HEK293 (cell line): ENCODE results near the gene RNF115.

ENCODE experiments used
- CTCF ChIA-PET: fragments of 350-600 bp; formaldehyde crosslinking; extraction: SDS; loops from one replicate; lab custom pipeline; 2021; ENCODE audit warnings: antibody characterized with exemption; lab: Yijun Ruan, JAX
- POLR2A ChIA-PET: fragments of 300-600 bp; formaldehyde crosslinking; extraction: SDS; loops from one replicate; lab custom pipeline; 2020; ENCODE audit warnings: antibody characterized with exemption, inconsistent platforms; lab: Yijun Ruan, JAX
- H3K27ac ChIP-seq: fragments of 200-500 bp; sonication (Bioruptor generic); 2 replicates; pipeline ENCODE4 v1.5.1; 2014; ENCODE audit warnings: low read depth, low read length, control low read depth, inconsistent platforms; ENCODE audit errors: extremely low read depth
- H3K36me3 ChIP-seq, 2 experiments: fragments of 200-500 bp in 1 of 2; sonication (Bioruptor generic) in 1 of 2; 1 replicate in 1 of 2; 2 replicates in 1 of 2; pipeline ENCODE4 v1.5.1; 2014 to 2017; ENCODE audit warnings: inconsistent platforms in 2 of 2, low read length in 2 of 2; ENCODE audit not compliant: control insufficient read depth in 2 of 2, insufficient read depth in 1 of 2
- H3K4me1 ChIP-seq: fragments of 200-500 bp; sonication (Bioruptor generic); 2 replicates; pipeline ENCODE4 v1.5.1; 2014; ENCODE audit warnings: mild to moderate bottlenecking, low read length, inconsistent platforms; ENCODE audit not compliant: control insufficient read depth, insufficient read depth
- H3K4me3 ChIP-seq: 2 replicates; pipeline ENCODE4 v1.5.1; 2011; ENCODE audit warnings: low read depth, mild to moderate bottlenecking, control low read depth, low read length, moderate library complexity
- H3K9me3 ChIP-seq: fragments of 200-500 bp; sonication (Bioruptor generic); 2 replicates; pipeline ENCODE4 v1.5.1; 2014; ENCODE audit warnings: low read depth, low read length, inconsistent platforms; ENCODE audit not compliant: control insufficient read depth, insufficient read depth
- FEZF1 ChIP-seq: fragments of 450-650 bp; formaldehyde crosslinking; IDR thresholded peaks from 2 replicates; pipeline ENCODE4 v1.5.1; 2016; ENCODE audit warnings: missing biosample characterization, missing genetic modification characterization
- GLI2 ChIP-seq: fragments of 450-650 bp; formaldehyde crosslinking; IDR thresholded peaks from 2 replicates; pipeline ENCODE4; 2017; ENCODE audit warnings: missing biosample characterization, missing genetic modification characterization, low read depth, borderline replicate concordance
- HIC1 ChIP-seq: fragments of 450-650 bp; formaldehyde crosslinking; IDR thresholded peaks from 2 replicates; pipeline ENCODE4 v1.5.1; 2016; ENCODE audit warnings: missing biosample characterization, missing genetic modification characterization
- KLF7 ChIP-seq: fragments of 450-650 bp; formaldehyde crosslinking; IDR thresholded peaks from 2 replicates; pipeline ENCODE4 v1.5.1; 2016; ENCODE audit warnings: missing biosample characterization, missing genetic modification characterization, borderline replicate concordance
- SP7 ChIP-seq: fragments of 450-650 bp; formaldehyde crosslinking; IDR thresholded peaks from 2 replicates; pipeline ENCODE4 v1.5.1; 2016; ENCODE audit warnings: missing biosample characterization, missing genetic modification characterization
- TCF7L2 ChIP-seq: IDR thresholded peaks from 2 replicates; pipeline ENCODE4 v1.6.1; 2011; ENCODE audit warnings: low read depth, mild to moderate bottlenecking, inconsistent platforms, low read length, moderate library complexity, borderline replicate concordance
- ZBTB6 ChIP-seq: fragments of 450-650 bp; formaldehyde crosslinking; IDR thresholded peaks from 2 replicates; pipeline ENCODE4 v1.5.1; 2017; ENCODE audit warnings: missing biosample characterization, missing genetic modification characterization
- ZNF26 ChIP-seq: fragments of 450-650 bp; formaldehyde crosslinking; IDR thresholded peaks from 2 replicates; pipeline ENCODE4 v1.5.1; 2016; ENCODE audit warnings: missing biosample characterization, missing genetic modification characterization
- ZNF274 ChIP-seq, 2 experiments: fragments of 200-500 bp in 1 of 2; fragments of 450-650 bp in 1 of 2; sonication (Bioruptor generic) in 1 of 2; formaldehyde crosslinking in 1 of 2; IDR thresholded peaks; 2 replicates each; pipeline versions ENCODE4 v1.5.1 to v1.6.1; 2014 to 2016; ENCODE audit warnings: borderline replicate concordance in 1 of 2, inconsistent platforms in 1 of 2, low read length in 1 of 2, missing biosample characterization in 1 of 2, missing genetic modification characterization in 1 of 2
- ZNF433 ChIP-seq: fragments of 450-650 bp; formaldehyde crosslinking; IDR thresholded peaks from 2 replicates; pipeline ENCODE4 v1.5.1; 2016; ENCODE audit warnings: missing biosample characterization, missing genetic modification characterization, low read depth
- ZNF580 ChIP-seq: fragments of 450-650 bp; formaldehyde crosslinking; IDR thresholded peaks from 2 replicates; pipeline ENCODE4 v1.5.1; 2016; ENCODE audit warnings: missing biosample characterization, missing genetic modification characterization
- ZNF639 ChIP-seq: fragments of 450-650 bp; formaldehyde crosslinking; IDR thresholded peaks from 2 replicates; pipeline ENCODE4 v1.5.1; 2016; ENCODE audit warnings: missing biosample characterization, missing genetic modification characterization
- ZNF830 ChIP-seq: fragments of 450-650 bp; IDR thresholded peaks from 2 replicates; pipeline ENCODE4 v1.5.0; 2018; ENCODE audit warnings: missing biosample characterization, missing genetic modification characterization, low read depth, mild to moderate bottlenecking, moderate library complexity
- ZSCAN16 ChIP-seq: fragments of 450-650 bp; formaldehyde crosslinking; IDR thresholded peaks from 2 replicates; pipeline ENCODE4 v1.5.1; 2016; ENCODE audit warnings: missing biosample characterization, missing genetic modification characterization
- TF ChIP-seq, protein P1 (sequence below): fragments of 450-650 bp; formaldehyde crosslinking; IDR thresholded peaks from 2 replicates; pipeline ENCODE4 v1.5.1; 2016; ENCODE audit warnings: missing biosample characterization, missing genetic modification characterization, borderline replicate concordance

The RNF115 gene

GRCh38 chr1:145827966-145828365 is 4.1 kb upstream of the RNF115 start:
- H3K9me3 ChIP-seq: no peaks in the 10 kb centered on the region
- TF ChIP-seq, protein P1, sequence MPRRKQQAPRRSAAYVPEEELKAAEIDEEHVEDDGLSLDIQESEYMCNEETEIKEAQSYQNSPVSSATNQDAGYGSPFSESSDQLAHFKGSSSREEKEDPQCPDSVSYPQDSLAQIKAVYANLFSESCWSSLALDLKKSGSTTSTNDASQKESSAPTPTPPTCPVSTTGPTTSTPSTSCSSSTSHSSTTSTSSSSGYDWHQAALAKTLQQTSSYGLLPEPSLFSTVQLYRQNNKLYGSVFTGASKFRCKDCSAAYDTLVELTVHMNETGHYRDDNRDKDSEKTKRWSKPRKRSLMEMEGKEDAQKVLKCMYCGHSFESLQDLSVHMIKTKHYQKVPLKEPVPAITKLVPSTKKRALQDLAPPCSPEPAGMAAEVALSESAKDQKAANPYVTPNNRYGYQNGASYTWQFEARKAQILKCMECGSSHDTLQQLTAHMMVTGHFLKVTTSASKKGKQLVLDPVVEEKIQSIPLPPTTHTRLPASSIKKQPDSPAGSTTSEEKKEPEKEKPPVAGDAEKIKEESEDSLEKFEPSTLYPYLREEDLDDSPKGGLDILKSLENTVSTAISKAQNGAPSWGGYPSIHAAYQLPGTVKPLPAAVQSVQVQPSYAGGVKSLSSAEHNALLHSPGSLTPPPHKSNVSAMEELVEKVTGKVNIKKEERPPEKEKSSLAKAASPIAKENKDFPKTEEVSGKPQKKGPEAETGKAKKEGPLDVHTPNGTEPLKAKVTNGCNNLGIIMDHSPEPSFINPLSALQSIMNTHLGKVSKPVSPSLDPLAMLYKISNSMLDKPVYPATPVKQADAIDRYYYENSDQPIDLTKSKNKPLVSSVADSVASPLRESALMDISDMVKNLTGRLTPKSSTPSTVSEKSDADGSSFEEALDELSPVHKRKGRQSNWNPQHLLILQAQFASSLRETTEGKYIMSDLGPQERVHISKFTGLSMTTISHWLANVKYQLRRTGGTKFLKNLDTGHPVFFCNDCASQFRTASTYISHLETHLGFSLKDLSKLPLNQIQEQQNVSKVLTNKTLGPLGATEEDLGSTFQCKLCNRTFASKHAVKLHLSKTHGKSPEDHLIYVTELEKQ (tag by site-specific recombination): no peak
- TF ChIP-seq ZBTB6: no peak
- no peak for TF ChIP-seq KLF7 (tag by site-specific recombination)
- no peak for TF ChIP-seq ZSCAN16 (tag by site-specific recombination)
- TF ChIP-seq ZNF639 (tag by site-specific recombination): no peak
- TF ChIP-seq ZNF433: no peak
- TF ChIP-seq TCF7L2: no peak
- TF ChIP-seq HIC1 (tag by site-specific recombination): no peak
- no peak for TF ChIP-seq FEZF1 (tag by site-specific recombination)
- TF ChIP-seq ZNF830 (tag by site-specific recombination): no peak
- no peak for TF ChIP-seq ZNF26 (tag by site-specific recombination)
- TF ChIP-seq GLI2 (tag by site-specific recombination): no peak
- no peak for TF ChIP-seq SP7 (tag by site-specific recombination)
- TF ChIP-seq ZNF580 (tag by site-specific recombination): no peak
- TF ChIP-seq ZNF274 (IDR thresholded peaks at IDR 0.05; ENCODE audit: low read length): no peak
- TF ChIP-seq ZNF274 (tag by site-specific recombination; IDR thresholded peaks at IDR 0.05; ENCODE audit: borderline replicate concordance): no peak
- ChIA-PET POLR2A (no interaction called here), CTCF (interaction anchor here (13.7 kb wide), 1 partner anchor 19 kb away, joined by 112 read pairs; the partner anchor contains the start of gene NUDT17)
- no peak overlapping the region for H3K27ac ChIP-seq
- no peaks in the 10 kb centered on the region for H3K4me1 ChIP-seq
- H3K36me3 ChIP-seq: peaks cover 56 to 71% of the 10 kb centered on the region in 2 experiments
- H3K4me3 ChIP-seq: no peak overlapping the region
